Stomach (tissue), 9 donors: ENCODE data around the gene PARVB. TPM values are rescaled to one million over a fixed set of nuclear protein-coding genes. Genes with fewer than 3 reads are reported as not detected.

Experiments
- DNase-seq, 2 donors: peaks; one replicate each; pipeline versions ENCODE4 v3.0.0 to v3.0.0-alpha.2; 2013 to 2019
- H3K27ac ChIP-seq, 5 donors: fragments of 200-600 bp in 4 of 5; sonication (generic) in 4 of 5; one replicate each; pipeline ENCODE4 v1.5.1; 2013 to 2019; ENCODE audit warnings: mild to moderate bottlenecking in 1 of 5, moderate library complexity in 1 of 5
- H3K27me3 ChIP-seq, 3 donors: fragments of 200-600 bp; sonication (generic); one replicate each; pipeline ENCODE4 v1.5.1; 2017 to 2019; ENCODE audit warnings: mixed run types in 1 of 3
- H3K36me3 ChIP-seq, 4 donors: fragments of 200-600 bp; sonication (generic); 1 replicate in 3 of 4; 2 replicates in 1 of 4; pipeline ENCODE4 v1.5.1; 2016 to 2019
- H3K4me1 ChIP-seq, 4 donors: fragments of 200-600 bp; sonication (generic); one replicate each; pipeline ENCODE4 v1.5.1; 2016 to 2019
- H3K4me3 ChIP-seq, 4 donors: fragments of 200-600 bp; sonication (generic) in 3 of 4; one replicate each; pipeline ENCODE4 v1.5.1; 2016 to 2019; ENCODE audit warnings: mild to moderate bottlenecking in 1 of 4
- H3K9me3 ChIP-seq, 4 donors: fragments of 200-600 bp; sonication (generic); one replicate each; pipeline ENCODE4 v1.5.1; 2016 to 2019
- CTCF ChIP-seq, 7 experiments: fragments of 450-650 bp in 4 of 7; fragments of 200-600 bp in 3 of 7; sonication (generic) in 3 of 7; IDR thresholded peaks; one replicate each; pipeline ENCODE4 v1.5.1; 2016 to 2019; ENCODE audit warnings: antibody characterized with exemption in 7 of 7, control low read depth in 2 of 7, mild to moderate bottlenecking in 1 of 7
- EP300 ChIP-seq: sonication (generic); formaldehyde crosslinking; IDR thresholded peaks from one replicate; pipeline ENCODE4 v1.6.1; 2017; ENCODE audit warnings: antibody characterized with exemption
- POLR2A ChIP-seq, 4 donors: fragments of 450-650 bp; IDR thresholded peaks; one replicate each; pipeline ENCODE4 v1.6.1; 2016; ENCODE audit warnings: antibody characterized with exemption in 4 of 4, control low read depth in 2 of 4, mild to moderate bottlenecking in 1 of 4, moderate library complexity in 1 of 4
- POLR2AphosphoS5 ChIP-seq, 3 donors: sonication (generic); formaldehyde crosslinking; IDR thresholded peaks; one replicate each; pipeline ENCODE4 v1.6.1; 2016; ENCODE audit warnings: antibody characterized with exemption in 3 of 3
- WGBS, 5 donors: extraction: QIAGEN DNeasy Blood & Tissue Kit in 3 of 5; methylation state at CpG; one replicate each; pipeline versions ENCODE4 v1.1.5 to v1.1.7; 2013 to 2018; 5-methylcytosine and 5-hydroxymethylcytosine counted together
- intact Hi-C: fragments of 100-400 bp; cut with DNase I; formaldehyde crosslinking; loops from one replicate; pipeline ENCODE4 v1.15.1; 2023; ENCODE audit warnings: low total_unique reads
- polyA plus RNA-seq, 3 donors: library from polyadenylated mRNA; stranded (reverse); fragments of 200-250 nt; gene quantifications; one replicate each; pipeline ENCODE4 v1.2.3, GENCODE V29; 2013
- total RNA-seq, 5 donors: library from RNA; depleted of rRNA; stranded (reverse); fragments of >200 nt; gene quantifications; one replicate each; pipeline versions ENCODE4 v1.1.0 to v1.2.3, GENCODE V29; 2014 to 2016
- donor health status: healthy with polysubstance abuse.
- donor health status: Bipolar disorder and iron deficiency.
- donor health status: healthy.

Gene PARVB
- total and polyA plus RNA-seq, 8 donors = 2.9 to 143 (median 19.1) TPM

GRCh38 chr22:44157916-44158618 lies 134.0 kb downstream of the PARVB start:
- Histone ChIP-seq H3K27ac (peak overlapping the region in 2 of 5 donors; percentile 20 to 71), H3K27me3 (no peaks in the 10 kb centered on the region), H3K9me3 (no peaks in the 10 kb centered on the region), H3K4me3 (no peak overlapping the region), H3K36me3 (peaks cover 0 to 42% (median 16%) of the 10 kb centered on the region in 4 donors), H3K4me1 (peaks cover 0 to 29% (median 12%) of the 10 kb centered on the region in 4 donors)
- intact Hi-C loops = no loop called here
- TF ChIP-seq POLR2AphosphoS5 (IDR thresholded peaks at IDR 0.05) (no peak), CTCF (IDR thresholded peaks at IDR 0.05) (no peak), EP300 (no peak), POLR2A (IDR thresholded peaks at IDR 0.05) (no peak)
- WGBS, 5 donors = 91 to 94% (median 93%) methylated on average over 13 of the region's 13 CpGs
- no peak for DNase-seq

- Histone ChIP-seq H3K9me3 (no peaks in the 10 kb centered on the region), H3K27me3 (no peaks in the 10 kb centered on the region), H3K4me3 (no peak overlapping the region), H3K27ac (peak overlapping the region in 3 of 5 donors; percentile 20 to 71 (median 21)), H3K36me3 (peaks cover 0 to 47% (median 21%) of the 10 kb centered on the region in 4 donors), H3K4me1 (peaks cover 0 to 33% (median 12%) of the 10 kb centered on the region in 4 donors)
- intact Hi-C loops = no loop called here
- TF ChIP-seq EP300 (no peak), POLR2A (IDR thresholded peaks at IDR 0.05) (no peak), POLR2AphosphoS5 (IDR thresholded peaks at IDR 0.05) (no peak), CTCF (IDR thresholded peaks at IDR 0.05) (no peak)
- 40 to 66% (median 54%) methylated on average over 8 of the region's 8 CpGs for WGBS, 5 donors
- DNase-seq = no peak
Measured at GRCh38 chr22:44158816-44159215, 134.7 kb downstream of the PARVB start.

DNA sequence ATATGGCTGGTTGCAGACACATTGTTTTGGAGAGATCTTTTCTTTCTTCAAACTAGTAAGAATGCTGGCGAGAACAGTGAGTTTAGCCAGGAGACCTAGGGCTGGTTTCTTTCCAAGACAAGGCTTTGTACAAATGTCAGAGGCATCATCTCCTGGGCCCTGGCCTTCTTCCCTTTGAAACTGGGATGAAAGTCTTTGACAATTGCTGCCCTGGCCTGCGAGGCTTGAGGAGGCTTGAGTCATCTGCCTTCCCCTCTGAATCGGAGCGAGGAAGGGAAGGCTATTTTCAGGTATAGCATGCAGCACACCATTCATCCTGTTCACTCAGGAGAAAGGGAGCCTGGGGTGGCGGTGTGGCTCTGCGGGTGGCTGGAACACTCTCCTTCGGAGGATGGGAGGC lies 135.1 kb downstream of the PARVB start:
- Histone ChIP-seq H3K4me1 (peaks cover 0 to 36% (median 12%) of the 10 kb centered on the region in 4 donors), H3K36me3 (peaks cover 0 to 51% (median 24%) of the 10 kb centered on the region in 4 donors), H3K4me3 (no peak overlapping the region), H3K9me3 (no peaks in the 10 kb centered on the region), H3K27ac (peak overlapping the region in 2 of 5 donors; percentile 9 to 71), H3K27me3 (no peaks in the 10 kb centered on the region)
- intact Hi-C loops = no loop called here
- 73 to 89% (median 81%) methylated on average over 6 to 7 of the region's 7 CpGs for WGBS, 5 donors
- TF ChIP-seq POLR2A (IDR thresholded peaks at IDR 0.05) (no peak), CTCF (IDR thresholded peaks at IDR 0.05) (no peak), POLR2AphosphoS5 (IDR thresholded peaks at IDR 0.05) (peak in 1 of 3 donors; percentile 46)
- peak in 1 of 2 donors; percentile 56 for DNase-seq

DNA sequence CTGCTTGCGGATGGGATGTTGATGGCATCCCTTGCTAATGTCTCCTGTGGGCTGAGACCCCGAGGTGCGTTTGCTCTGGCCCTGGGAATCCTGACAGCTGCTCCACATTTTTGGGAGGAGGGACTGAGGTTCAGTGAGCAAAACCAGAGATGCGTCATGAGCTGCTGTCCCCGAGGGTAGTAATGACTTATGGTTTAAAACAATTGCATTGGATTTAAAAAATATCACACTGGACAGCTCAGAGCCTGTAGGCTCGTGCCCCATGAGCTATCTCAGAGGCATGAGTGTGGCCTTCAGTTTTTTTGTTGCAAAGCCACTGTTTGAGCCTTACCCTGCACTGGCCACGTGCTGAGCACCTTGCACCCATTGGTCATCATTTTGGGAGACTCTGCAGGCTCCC lies 135.7 kb downstream of the PARVB start:
- no peak overlapping the region for H3K4me3 ChIP-seq
- H3K36me3 ChIP-seq = peaks cover 0 to 57% (median 29%) of the 10 kb centered on the region in 4 donors
- peaks cover 0 to 36% (median 12%) of the 10 kb centered on the region in 4 donors for H3K4me1 ChIP-seq
- intact Hi-C loops = no loop called here
- 77 to 92% (median 83%) methylated on average over 7 of the region's 7 CpGs for WGBS, 5 donors
- DNase-seq = no peak
- TF ChIP-seq EP300 (no peak), POLR2A (IDR thresholded peaks at IDR 0.05) (no peak), POLR2AphosphoS5 (IDR thresholded peaks at IDR 0.05) (no peak), CTCF (IDR thresholded peaks at IDR 0.05) (no peak)
- H3K27ac ChIP-seq = peak overlapping the region in 2 of 5 donors; percentile 9 to 71
- H3K9me3 ChIP-seq = no peaks in the 10 kb centered on the region
- H3K27me3 ChIP-seq = no peaks in the 10 kb centered on the region
